TTC549 (cell line): ENCODE measurements around the gene NFATC4.

Experiments used
- FAIRE-seq: peaks from 2 replicates; lab custom pipeline; 2012; peaks lifted over from hg19 to GRCh38; lab: Jason Lieb, UNC

NFATC4 gene

DNA sequence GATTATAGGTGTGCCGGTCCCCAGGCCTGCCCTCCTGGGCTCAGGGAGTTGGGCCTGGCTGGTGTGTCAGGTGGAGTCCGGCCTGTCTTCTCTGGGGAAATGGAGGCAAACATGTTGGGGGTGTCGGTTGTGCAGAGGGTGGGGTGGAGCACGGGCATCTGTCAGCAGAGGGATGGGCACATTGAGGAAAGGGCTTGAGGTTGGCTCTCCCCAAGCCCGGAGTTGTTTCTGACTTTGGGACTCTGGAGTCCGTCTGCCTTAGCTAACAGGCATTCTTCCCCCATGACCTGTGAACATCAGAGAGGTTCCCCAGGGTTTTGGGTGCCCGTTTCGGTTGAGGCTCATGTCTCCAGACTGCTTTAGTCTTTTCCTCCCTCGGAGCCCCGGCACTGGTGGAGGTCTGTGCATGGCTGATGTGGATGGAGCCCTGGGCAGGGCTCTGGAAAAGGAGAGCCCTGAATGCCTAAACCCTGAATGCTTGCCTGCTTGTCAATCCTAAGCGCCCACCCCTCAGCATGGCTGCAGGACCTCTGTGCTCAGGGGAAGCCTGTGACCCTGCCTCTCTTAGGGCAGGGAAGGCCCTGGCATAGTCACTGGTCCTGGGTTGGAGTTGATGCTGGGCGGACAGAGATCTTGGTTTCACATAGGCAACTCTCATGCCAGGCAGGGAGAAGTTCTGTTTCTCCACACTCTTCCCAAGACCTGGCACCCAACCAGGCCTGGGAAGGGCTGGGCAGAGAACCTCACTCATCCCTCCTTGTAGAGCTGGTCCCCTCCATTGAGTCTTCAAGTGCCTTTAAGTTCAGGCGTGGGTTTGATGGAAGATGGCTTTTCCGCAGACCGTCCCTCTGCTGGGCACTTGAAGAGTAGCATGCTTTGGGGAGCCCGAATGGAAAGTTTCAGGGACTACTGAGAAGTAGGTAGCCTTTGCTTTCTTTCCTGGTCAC, 43.7 kb downstream of the NFATC4 start:
- peak; percentile 46 for FAIRE-seq

DNA sequence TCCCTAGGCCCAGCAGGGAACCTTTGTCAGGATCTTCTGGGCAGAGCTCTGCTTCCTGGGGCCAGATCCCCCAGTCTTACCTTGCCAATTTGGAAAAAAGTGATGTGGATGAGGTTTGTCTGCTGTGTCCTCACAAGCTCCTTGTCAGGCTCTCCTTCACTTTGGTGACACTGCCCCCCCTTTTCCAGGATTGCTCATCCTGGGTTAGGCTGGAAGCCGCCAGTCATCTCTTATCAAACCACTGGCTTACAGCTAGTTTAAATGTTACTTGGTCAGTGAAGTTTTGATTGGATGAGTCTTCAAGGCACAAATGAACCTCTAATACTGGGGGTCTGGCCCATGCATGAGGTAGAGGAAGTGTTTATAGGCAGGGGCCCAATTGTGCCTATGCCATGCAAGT, 46.1 kb downstream of the NFATC4 start:
- no peak for FAIRE-seq

DNA sequence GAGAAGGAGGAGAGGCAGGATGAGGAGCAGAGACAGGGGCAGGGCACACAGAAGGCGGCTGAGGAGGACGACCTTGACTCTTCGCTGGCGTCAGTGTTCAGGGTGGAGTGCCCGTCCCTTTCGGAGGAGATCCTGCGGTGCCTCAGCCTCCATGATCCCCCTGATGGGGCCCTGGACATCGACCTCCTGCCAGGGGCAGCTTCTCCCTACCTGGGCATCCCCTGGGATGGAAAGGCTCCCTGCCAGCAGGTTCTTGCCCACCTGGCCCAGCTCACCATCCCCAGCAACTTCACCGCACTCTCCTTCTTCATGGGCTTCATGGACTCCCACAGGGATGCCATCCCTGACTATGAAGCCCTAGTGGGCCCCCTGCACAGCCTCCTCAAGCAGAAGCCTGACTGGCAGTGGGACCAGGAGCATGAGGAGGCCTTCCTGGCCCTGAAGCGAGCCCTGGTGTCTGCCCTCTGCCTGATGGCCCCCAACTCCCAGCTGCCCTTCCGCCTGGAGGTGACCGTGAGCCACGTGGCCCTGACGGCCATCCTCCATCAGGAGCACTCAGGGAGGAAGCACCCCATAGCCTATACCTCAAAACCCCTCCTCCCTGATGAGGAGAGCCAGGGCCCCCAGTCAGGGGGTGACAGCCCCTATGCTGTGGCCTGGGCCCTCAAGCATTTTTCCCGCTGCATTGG, 46.9 kb downstream of the NFATC4 start:
- no peak for FAIRE-seq

DNA sequence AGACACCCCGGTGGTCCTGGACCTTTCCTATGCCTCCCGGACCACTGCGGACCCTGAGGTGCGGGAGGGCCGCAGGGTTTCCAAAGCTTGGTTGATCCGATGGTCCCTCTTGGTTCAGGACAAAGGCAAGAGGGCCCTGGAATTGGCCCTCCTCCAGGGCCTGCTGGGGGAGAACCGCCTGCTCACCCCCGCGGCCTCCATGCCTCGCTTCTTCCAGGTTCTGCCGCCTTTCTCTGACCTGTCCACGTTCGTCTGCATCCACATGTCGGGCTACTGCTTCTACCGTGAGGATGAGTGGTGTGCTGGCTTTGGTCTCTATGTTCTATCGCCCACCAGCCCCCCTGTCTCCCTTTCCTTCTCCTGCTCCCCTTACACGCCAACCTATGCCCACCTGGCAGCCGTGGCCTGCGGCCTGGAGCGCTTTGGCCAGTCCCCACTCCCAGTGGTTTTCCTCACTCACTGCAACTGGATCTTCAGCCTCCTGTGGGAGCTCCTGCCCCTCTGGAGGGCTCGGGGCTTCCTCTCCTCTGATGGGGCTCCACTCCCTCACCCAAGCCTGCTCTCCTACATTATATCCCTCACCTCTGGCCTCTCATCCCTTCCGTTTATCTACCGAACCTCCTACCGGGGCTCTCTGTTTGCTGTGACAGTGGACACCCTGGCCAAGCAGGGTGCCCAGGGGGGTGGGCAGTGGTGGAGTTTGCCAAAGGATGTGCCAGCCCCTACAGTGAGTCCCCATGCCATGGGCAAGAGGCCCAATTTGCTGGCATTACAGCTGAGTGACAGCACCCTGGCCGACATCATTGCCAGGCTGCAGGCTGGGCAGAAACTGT, 47.7 kb downstream of the NFATC4 start:
- FAIRE-seq: no peak

DNA sequence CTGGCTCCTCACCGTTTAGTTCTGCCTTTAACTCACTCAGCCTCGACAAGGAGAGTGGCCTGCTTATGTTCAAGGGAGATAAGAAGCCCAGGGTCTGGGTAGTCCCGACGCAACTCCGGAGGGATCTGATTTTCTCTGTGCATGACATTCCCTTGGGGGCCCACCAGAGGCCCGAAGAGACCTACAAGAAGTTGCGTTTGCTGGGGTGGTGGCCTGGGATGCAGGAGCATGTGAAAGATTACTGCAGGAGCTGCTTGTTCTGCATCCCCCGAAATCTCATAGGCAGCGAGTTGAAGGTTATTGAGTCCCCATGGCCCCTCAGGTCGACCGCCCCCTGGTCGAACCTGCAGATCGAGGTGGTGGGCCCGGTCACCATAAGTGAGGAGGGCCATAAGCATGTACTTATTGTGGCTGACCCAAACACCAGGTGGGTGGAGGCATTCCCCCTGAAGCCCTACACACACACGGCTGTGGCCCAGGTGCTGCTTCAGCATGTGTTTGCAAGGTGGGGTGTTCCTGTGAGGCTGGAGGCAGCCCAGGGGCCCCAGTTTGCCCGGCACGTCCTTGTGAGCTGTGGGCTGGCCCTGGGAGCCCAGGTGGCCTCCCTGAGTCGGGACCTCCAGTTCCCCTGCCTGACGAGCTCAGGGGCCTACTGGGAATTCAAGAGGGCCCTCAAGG, 48.4 kb downstream of the NFATC4 start:
- no peak for FAIRE-seq

DNA sequence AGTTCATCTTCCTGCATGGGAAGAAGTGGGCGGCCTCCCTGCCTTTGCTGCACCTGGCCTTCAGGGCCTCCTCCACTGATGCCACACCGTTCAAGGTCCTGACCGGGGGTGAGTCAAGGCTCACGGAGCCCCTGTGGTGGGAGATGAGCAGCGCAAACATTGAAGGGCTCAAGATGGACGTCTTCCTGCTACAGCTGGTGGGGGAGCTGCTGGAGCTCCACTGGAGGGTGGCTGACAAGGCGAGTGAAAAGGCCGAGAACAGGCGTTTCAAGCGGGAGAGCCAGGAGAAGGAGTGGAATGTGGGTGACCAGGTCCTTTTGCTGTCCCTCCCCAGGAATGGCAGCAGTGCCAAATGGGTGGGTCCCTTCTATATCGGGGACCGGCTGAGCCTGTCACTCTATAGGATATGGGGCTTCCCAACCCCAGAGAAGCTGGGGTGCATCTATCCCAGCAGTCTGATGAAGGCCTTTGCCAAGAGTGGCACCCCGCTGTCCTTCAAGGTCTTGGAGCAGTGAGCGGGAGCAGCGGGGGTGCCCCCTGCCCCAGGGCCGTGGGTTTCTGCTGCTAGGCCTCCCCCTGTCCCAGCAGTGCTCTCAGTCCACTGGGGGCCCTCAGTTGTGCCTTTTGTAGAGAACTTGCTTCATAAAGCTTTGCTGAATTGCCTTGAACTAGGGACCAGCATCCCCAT, 49.1 kb downstream of the NFATC4 start:
- no peak for FAIRE-seq

DNA sequence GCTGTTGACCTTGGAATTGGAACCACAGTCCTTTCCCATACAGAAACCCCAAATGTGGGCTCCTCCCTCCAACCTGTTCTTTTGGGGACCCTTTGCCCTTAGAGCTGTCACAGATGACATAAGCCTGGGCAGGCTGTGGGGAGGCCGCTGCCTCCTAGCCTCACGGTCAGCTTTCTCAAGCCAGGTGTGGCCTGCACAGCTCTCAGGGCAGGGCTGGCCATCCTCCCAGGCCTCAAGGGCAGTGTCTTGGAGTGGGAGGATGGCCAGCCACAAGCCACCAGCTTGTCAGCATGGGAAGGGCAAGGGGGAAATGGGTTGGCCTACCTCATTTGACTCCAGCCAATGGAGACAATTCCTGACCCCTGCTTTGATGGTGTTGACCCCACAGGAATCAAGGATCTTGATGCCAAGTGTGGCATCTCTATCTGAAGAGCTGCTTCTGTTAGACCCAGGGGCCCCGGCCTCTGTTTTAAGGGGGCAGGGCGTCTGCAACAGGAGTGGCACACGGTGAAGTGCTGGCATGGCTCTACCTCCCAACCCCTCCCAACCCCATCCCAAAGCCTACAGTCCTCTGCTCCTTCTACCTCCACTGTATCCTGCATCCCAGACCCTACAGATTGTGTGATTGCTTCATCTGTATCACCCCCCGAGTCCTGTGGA, 50.0 kb downstream of the NFATC4 start:
- no peak for FAIRE-seq

DNA sequence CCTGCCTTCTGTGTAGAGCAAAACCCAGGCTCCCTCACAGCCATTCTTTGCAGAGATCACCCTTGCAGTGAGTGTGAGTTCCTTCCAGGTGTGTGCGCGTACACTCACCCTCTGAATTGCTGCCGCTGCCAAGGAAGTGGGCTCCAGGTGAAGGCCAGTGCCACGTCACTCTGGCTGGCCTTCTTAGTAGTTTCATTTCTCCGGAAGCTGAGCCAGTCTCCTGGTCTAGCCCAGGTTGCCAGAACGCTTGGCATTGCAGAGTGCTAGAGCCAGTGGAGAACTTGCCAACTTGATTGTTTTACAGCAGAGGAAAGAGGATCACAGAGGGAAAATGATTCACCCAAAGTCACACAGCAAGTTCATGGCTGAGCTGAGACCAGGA, 50.5 kb downstream of the NFATC4 start:
- FAIRE-seq: no peak

DNA sequence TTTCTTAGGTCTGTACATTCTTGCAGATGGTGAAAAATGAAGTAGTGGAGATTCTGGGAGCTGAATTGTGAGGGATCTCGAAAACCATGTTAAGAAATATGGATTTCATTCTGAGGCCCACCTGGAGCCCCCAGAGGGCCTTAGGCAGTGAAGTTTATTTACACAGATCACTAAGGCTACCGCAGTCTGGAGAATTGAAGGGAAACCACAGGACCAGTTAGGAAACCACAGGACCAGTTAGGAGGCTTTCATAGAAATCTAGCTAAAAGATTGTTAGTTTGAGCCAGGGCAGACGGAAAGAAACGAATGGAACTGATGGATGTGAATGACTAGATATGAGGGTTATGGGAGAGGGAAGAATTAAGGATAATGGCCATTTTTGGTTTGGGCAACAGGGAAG, 54.3 kb downstream of the NFATC4 start:
- no peak for FAIRE-seq

DNA sequence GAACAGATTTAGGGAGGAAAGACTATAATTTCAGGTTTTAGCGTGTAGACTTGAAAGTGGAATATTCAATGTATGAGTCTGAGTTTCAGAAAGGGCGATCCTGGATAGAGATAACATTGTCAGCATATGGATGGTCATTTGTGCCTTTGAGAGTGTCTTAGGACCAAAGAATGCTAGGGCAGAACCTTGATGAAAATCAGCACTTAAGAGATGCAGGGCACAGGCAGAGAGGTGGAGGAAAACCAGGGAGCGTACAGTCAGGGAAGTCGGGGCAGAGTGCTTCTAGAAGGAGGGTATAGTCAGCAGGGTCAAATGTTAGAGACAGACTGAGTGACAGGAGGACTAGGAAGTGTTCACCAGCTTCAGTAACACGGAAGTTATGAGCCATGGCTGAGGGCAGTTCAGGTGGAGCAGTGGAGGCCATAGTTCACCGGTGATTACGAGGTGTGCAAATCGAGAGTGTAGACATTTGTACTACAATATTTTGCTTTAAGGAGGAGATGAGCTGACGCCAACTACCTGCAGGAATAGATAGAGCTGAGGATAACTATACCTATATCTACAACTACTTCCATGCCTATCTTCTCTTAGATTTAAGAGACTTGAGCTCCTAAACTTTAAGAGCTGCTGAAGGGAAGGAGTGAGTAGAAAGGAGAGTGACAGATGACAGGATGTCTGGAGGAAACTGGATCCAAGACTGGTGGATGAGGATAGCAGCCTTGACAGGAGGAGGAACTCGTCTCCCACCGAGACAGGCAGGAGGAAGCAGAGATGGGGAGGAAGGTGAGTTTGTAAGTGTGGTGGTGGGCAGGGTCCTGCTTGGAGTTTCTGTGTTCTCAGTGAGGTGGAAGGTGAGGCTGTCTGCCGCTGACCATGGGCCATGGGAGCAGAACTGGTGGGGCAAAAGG, 55.0 kb downstream of the NFATC4 start:
- no peak for FAIRE-seq

DNA sequence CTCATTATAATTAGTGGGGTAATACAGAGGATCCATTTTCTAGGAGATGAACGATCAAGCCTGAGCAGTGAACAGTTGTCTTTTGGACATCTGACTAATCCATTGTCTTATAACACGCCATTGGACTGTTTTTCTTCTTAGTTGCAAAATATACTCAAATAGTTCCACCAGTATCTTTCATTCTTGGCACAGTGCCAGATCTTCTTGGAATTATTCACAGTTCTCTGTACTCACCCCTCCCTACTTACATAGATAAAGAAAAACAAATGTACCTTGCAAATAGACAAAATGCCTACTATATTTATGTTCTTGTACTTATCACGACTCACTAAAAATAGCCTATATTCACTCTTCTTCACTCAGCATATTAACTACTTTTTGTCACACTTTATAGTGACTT, 57.7 kb downstream of the NFATC4 start:
- FAIRE-seq: no peak

DNA sequence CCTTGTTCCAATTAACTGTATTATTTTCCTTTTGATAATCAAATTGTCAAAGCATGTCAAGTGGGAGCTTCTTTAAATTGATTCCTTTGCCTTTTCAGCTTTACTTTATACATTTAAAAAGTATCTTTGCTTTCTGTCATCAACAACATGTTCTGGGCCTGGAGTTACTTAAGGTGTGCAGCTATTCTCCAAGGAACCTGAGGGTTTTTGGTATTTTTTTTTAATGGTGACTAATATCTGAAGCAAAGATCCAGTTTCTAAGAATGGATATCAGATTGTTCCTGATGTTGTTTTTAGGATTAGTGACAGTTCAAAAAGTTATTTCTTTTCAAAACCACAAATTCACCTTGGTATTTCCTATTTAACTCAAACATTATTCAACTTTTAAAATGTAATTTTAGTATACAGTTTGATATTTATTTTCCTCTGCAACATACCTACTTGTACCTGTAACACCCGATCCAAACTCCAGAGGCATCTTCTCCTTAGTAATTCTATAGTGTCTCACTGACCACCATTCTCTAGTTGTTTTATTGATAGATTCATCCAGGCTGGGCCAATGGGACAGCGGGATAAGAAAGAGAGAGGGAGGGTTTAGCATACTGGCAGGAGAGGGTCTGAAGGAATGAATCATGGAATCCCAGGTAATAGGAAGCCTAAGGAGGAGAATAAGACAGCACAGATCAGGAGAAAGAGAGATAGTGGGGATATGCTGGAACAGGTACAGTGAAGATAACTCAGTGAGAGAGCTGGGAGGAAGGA, 58.3 kb downstream of the NFATC4 start:
- no peak for FAIRE-seq

DNA sequence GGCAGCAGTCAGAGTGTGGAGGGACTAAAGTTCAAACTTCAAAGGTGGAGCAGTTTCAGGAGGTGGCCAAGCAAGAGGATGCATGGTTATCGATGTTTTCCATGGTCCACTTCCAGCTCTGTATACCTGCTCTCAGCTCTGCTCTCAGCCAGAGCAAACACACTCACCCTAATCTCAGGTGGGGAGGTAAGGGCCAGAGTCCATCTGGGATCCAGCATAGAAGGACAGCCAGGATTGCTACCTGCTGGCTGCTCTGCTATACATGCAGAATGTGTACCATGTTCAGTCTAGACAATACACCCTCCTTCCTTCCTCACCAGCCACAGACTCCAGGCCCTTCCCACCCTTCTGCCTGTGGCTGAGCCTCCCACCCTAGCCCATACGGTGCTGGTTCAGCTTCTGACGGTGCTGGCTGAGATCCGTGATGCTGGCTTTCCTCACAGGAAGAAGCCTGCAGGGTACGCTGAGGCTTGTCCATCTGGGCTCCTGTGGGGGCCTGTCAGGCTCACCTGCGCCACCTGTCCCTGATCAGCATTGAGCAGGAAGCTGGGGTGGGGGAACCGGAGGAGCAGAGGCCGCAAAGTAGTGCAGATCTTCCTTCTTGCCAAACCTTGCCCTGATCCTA, 59.0 kb downstream of the NFATC4 start:
- FAIRE-seq: no peak

DNA sequence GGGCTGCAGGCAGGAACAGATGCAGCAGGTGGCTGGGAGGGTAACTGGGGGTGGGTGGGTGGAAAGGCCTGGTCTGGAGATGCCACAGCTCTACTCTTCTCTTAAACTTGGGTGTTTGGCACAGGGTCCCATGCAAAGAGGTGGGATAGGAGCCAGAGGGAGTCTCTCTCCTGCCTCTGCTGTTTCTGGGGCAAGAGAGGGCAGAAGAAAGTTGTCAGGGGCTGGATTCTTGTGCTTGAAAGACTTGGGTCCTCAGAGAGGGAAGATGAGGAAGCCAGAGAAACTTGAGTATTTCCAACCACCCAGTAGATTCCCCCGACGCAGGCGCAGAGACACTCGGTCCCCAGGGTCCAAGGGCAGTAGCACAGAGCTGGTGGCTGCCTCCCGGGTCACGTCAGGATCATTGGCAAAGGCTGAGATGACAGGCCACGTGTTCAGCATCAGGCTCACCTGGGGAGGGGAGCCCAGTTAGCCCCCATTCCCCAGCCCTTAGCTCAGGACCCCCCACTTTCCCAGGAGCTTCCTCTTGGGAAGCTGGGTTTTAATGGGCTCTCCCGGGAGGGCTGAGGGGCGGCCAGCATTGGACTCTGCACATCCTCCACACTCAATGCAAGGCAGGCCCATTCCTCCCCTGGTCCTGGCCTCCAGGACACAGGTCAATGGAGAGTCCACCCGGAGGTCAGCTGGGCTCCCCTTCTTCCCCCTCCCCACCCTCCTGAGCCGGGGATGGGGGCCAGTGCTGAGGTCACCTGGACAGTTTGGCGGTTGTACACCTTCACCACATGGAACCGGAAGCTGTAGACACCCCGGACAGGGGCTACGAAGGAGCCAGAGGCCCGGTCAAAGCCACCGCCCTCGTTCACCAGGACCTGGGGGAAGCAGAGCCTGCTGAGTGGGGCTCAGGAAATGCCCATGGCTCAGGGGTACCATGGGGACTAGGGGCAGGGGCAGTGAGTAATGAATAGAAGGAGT, 59.8 kb downstream of the NFATC4 start:
- FAIRE-seq: no peak

DNA sequence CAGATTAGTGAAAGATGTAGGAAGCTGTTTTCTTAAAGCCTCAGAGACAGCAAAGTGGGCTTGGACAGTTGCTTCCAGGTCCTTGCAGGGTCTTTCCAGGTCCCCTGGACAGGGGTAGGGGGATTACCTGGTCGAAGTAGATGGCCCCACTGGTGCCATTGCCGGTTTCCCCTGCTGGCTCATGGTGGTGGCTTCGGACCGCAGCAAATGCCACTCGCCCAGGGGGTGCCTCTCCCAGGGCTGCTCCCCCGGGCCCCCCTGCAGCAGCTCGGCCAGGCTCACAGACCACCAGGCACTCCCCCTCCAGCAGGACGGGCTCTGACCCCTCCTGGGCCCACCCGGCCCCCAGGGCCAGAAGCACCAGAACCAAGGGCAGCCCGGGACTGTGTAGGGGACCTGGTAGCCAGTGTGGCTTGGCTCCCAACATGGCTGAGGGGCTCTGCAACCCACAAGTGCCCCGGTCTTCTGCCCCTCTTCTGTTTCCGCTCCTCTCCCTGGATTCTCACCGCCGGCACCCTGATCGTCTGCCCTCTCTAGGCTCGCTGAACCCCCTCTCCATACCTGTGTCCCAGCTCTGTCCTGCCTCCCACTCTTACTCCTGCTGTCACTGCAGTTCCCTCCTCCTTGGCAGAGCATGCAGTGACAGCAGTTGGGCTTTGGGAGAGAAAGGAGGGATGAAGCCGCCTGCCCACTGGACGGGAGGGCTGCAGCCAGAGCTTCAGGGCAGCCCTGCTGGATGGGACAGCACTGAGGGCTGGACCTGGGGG, 60.8 kb downstream of the NFATC4 start:
- FAIRE-seq: no peak
